Endothelial cell of umbilical vein (primary cell): Measurements from ENCODE around the gene HDAC1. TPM values are rescaled to one million over a fixed set of nuclear protein-coding genes. Genes with fewer than 3 reads are reported as not detected.

Experiments
- BruUV-seq: library from RNA; stranded (reverse); fragments of 400-500 nt; replicated peaks from 2 replicates; lab custom pipeline; 2021; lab: Mats Ljungman, UMichigan
- CTCF ChIA-PET: fragments of 300-600, 350-600 bp; sonication (Branson Sonifier 250); formaldehyde crosslinking; loops from one replicate; lab custom pipeline; 2021; ENCODE audit warnings: antibody characterized with exemption, inconsistent platforms; lab: Charles Lee
- POLR2A ChIA-PET: fragments of 300-600, 350-600 bp; sonication (Branson Sonifier 250); formaldehyde crosslinking; loops from one replicate; lab custom pipeline; 2021; ENCODE audit warnings: antibody characterized with exemption, inconsistent platforms; lab: Charles Lee
- DNase-seq: peaks from one replicate; pipeline ENCODE4 v3.0.0-alpha.2; 2011; ENCODE audit warnings: low read depth, low spot score
- FAIRE-seq: peaks from 2 replicates; lab custom pipeline; 2011; peaks lifted over from hg19 to GRCh38; lab: Jason Lieb, UNC
- H2AFZ ChIP-seq: 2 replicates; pipeline ENCODE4 v1.6.0; 2012; ENCODE audit warnings: low read depth, low read length, control low read depth, inconsistent platforms
- H3K27ac ChIP-seq: 2 replicates; pipeline ENCODE4 v1.5.1; 2011; ENCODE audit warnings: low read depth, mild to moderate bottlenecking, control low read depth, low read length, moderate library complexity; ENCODE audit not compliant: insufficient read depth
- H3K27me3 ChIP-seq, 2 experiments: 2 replicates each; pipeline versions ENCODE4 v1.6.0 to v1.6.1; 2011; ENCODE audit warnings: low read length in 2 of 2, mixed read lengths in 1 of 2; ENCODE audit not compliant: control insufficient read depth in 2 of 2, insufficient read depth in 2 of 2
- H3K36me3 ChIP-seq, 2 experiments: 2 replicates in 1 of 2; 3 replicates in 1 of 2; pipeline ENCODE4 v1.5.1; 2011; ENCODE audit warnings: low read length in 2 of 2, mild to moderate bottlenecking in 1 of 2, moderate library complexity in 1 of 2; ENCODE audit not compliant: control insufficient read depth in 2 of 2, insufficient read depth in 2 of 2; ENCODE audit errors: extremely low read depth in 1 of 2
- H3K4me1 ChIP-seq: 3 replicates; pipeline ENCODE4 v1.5.1; 2011; ENCODE audit warnings: mild to moderate bottlenecking, low read length; ENCODE audit not compliant: control insufficient read depth, insufficient read depth; ENCODE audit errors: extremely low read depth
- H3K4me2 ChIP-seq: 2 replicates; pipeline ENCODE4 v1.6.1; 2011; ENCODE audit warnings: low read length, control low read depth, mixed read lengths; ENCODE audit not compliant: insufficient read depth
- H3K4me3 ChIP-seq, 3 experiments: fragments of 200-600 bp in 1 of 3; sonication (generic), shearing (Covaris generic) in 1 of 3; replicated peaks in 1 of 3; 2 replicates each; pipeline ENCODE4 v1.5.1; 2011 to 2016; ENCODE audit warnings: control low read depth in 3 of 3, low read length in 3 of 3, mild to moderate bottlenecking in 2 of 3, inconsistent platforms in 1 of 3, low read depth in 1 of 3, moderate library complexity in 1 of 3; ENCODE audit not compliant: insufficient read depth in 1 of 3
- H3K79me2 ChIP-seq: 2 replicates; pipeline ENCODE4 v1.6.0; 2012; ENCODE audit warnings: low read length, inconsistent platforms; ENCODE audit not compliant: control insufficient read depth, insufficient read depth
- H3K9ac ChIP-seq: replicated peaks from 2 replicates; pipeline ENCODE3; 2011; ENCODE audit warnings: low read length, control low read depth; ENCODE audit not compliant: insufficient read depth; ENCODE audit errors: extremely low read depth
- H3K9me1 ChIP-seq: replicated peaks from 3 replicates; pipeline ENCODE4 v1.6.0; 2011; ENCODE audit warnings: mild to moderate bottlenecking, low read length; ENCODE audit not compliant: control insufficient read depth, insufficient read depth; ENCODE audit errors: extremely low read depth
- H3K9me3 ChIP-seq: replicated peaks from 2 replicates; pipeline ENCODE4 v1.5.1; 2012; ENCODE audit warnings: low read length, inconsistent platforms; ENCODE audit not compliant: control insufficient read depth, insufficient read depth
- H4K20me1 ChIP-seq: replicated peaks from 2 replicates; pipeline ENCODE3; 2011; ENCODE audit warnings: mild to moderate bottlenecking, low read length; ENCODE audit not compliant: control insufficient read depth, insufficient read depth; ENCODE audit errors: extremely low read depth
- EZH2 ChIP-seq: IDR thresholded peaks from 2 replicates; pipeline ENCODE4 v1.6.1; 2012; ENCODE audit warnings: borderline replicate concordance, low read depth, mild to moderate bottlenecking, moderate library complexity, low read length, inconsistent platforms; ENCODE audit not compliant: severe bottlenecking
- FOS ChIP-seq: IDR thresholded peaks from 2 replicates; pipeline ENCODE4 v1.6.1; 2011; ENCODE audit warnings: mild to moderate bottlenecking, low read length, moderate library complexity, borderline replicate concordance; ENCODE audit not compliant: insufficient read depth
- JUN ChIP-seq: IDR thresholded peaks from 2 replicates; pipeline ENCODE4 v1.6.1; 2011; ENCODE audit warnings: borderline replicate concordance, low read depth; ENCODE audit not compliant: insufficient read length, insufficient read depth
- MYC ChIP-seq: IDR thresholded peaks from one replicate; pipeline ENCODE4 v1.6.1; 2011; ENCODE audit warnings: mild to moderate bottlenecking, low read depth, low read length
- POLR2A ChIP-seq: IDR thresholded peaks from 2 replicates; pipeline ENCODE4 v1.6.1; 2012; ENCODE audit warnings: low read depth, mild to moderate bottlenecking, control low read depth, low read length
- dilution Hi-C: fragments of 300-500 bp; cut with MboI; formaldehyde crosslinking; loops from one replicate; pipeline ENCODE4 v1.15.0; 2019; ENCODE audit warnings: low sequenced_read_pairs; ENCODE audit not compliant: extremely low pct_ligation_motif_present
- intact Hi-C: fragments of 100-400 bp; cut with micrococcal nuclease; formaldehyde crosslinking; loops from one replicate; pipeline ENCODE4 v1.10.0; 2022
- polyA plus RNA-seq, 4 experiments: library from polyadenylated mRNA; depleted of rRNA in 3 of 4; stranded (reverse) in 3 of 4; unstranded in 1 of 4; fragments of >200 nt; gene quantifications; 2 replicates each; pipeline versions ENCODE4 v1.2.1 to v1.2.3, GENCODE V29; 2011 to 2012; ENCODE audit warnings: missing spikeins in 1 of 4
- total RNA-seq: library from RNA; stranded (reverse); gene quantifications from 2 replicates; pipeline ENCODE4 v1.2.3, GENCODE V29; 2021

Gene HDAC1
- total and polyA plus RNA-seq, 2 donors (not counting 3 experiments of a cell fraction or from before 2014, with no cell fraction given): 138 to 141 TPM

- DNase-seq (no peak), FAIRE-seq (no peak)
- CTCF ChIA-PET: interaction anchor here (1.3 to 1.7 kb wide), 4 partner anchors 15 to 121 kb away, joined by 3 to 8 read pairs (median 4); no protein-coding TSS in a partner anchor
- Histone ChIP-seq H3K9ac (no peak overlapping the region), H3K9me1 (no peaks in the 10 kb centered on the region), H3K36me3 (peaks cover 6 to 13% of the 10 kb centered on the region in 2 experiments), H3K27me3 (no peaks in the 10 kb centered on the region), H3K79me2 (peaks cover 19% of the 10 kb centered on the region), H3K4me1 (peaks cover 14% of the 10 kb centered on the region), H3K27ac (no peak overlapping the region), H3K4me2 (no peak overlapping the region), H3K9me3 (no peaks in the 10 kb centered on the region), H3K4me3 (no peak overlapping the region), H2AFZ (no peak overlapping the region), H4K20me1 (no peaks in the 10 kb centered on the region)
- POLR2A ChIA-PET: interaction anchor here (0.6 to 2.2 kb wide), 9 partner anchors 9 to 229 kb away, joined by 3 to 40 read pairs (median 6); partner anchors contain the start of genes KPNA6 and TXLNA
- TF ChIP-seq FOS (no peak), JUN (no peak), MYC (no peak), EZH2 (no peak), POLR2A (no peak)
- intact Hi-C loops (loop anchor here (1.0 to 5.0 kb wide), 2 partner anchors 14 to 115 kb away; partner anchors contain the start of genes EIF3I and TMEM234), dilution Hi-C loops (no loop called here)
- no TSS peak for BruUV-seq
Measured at GRCh38 chr1:32336963-32337675, 45.2 kb downstream of the HDAC1 start.
